ENCODE measurements around the gene ANKRD40CL.
A peak's percentile ranks its signal among the peaks of the same experiment; 100 is the strongest.

Gene ANKRD40CL

GRCh38 chr17:50785946-50786570 lies 18.7 kb upstream of the ANKRD40CL start:
- DNase-seq, result peak; percentile 96

- no peak for DNase-seq
Observed at GRCh38 chr17:50785126-50785525, 17.8 kb upstream of the ANKRD40CL start.

- no peak for DNase-seq
Observed at GRCh38 chr17:50783905-50784304, 16.6 kb upstream of the ANKRD40CL start.

GRCh38 chr17:50783193-50783660 lies 15.9 kb upstream of the ANKRD40CL start:
- peak; percentile 93 for DNase-seq

GRCh38 chr17:50781167-50781566 lies 13.8 kb upstream of the ANKRD40CL start:
- no peak for DNase-seq

GRCh38 chr17:50779747-50780353 lies 12.5 kb upstream of the ANKRD40CL start:
- no peak for DNase-seq

GRCh38 chr17:50778988-50779387 lies 11.7 kb upstream of the ANKRD40CL start:
- no peak for DNase-seq

- no peak for DNase-seq
Observed at GRCh38 chr17:50778471-50778870, 11.2 kb upstream of the ANKRD40CL start.

GRCh38 chr17:50775926-50776325 lies 8.6 kb upstream of the ANKRD40CL start:
- no peak for DNase-seq

- DNase-seq, result no peak
Observed at GRCh38 chr17:50774225-50774803, 7.0 kb upstream of the ANKRD40CL start.

- no peak for DNase-seq
Observed at GRCh38 chr17:50771991-50772785, 4.9 kb upstream of the ANKRD40CL start.

- no peak for DNase-seq
Observed at GRCh38 chr17:50770346-50770745, 3.0 kb upstream of the ANKRD40CL start.

- DNase-seq, result no peak
Observed at GRCh38 chr17:50769884-50770283, 2.6 kb upstream of the ANKRD40CL start.

- no peak for DNase-seq
Observed at GRCh38 chr17:50768346-50768761, 1.0 kb upstream of the ANKRD40CL start.

- no peak for DNase-seq
Observed at GRCh38 chr17:50767030-50767429, 288 bp downstream of the ANKRD40CL start.

GRCh38 chr17:50766222-50767023 lies 895 bp downstream of the ANKRD40CL start:
- DNase-seq, result no peak

- no peak for DNase-seq
Observed at GRCh38 chr17:50765454-50766221, 1.7 kb downstream of the ANKRD40CL start.

GRCh38 chr17:50764734-50765149 lies 2.6 kb downstream of the ANKRD40CL start:
- no peak for DNase-seq

- DNase-seq, result no peak
Observed at GRCh38 chr17:50763716-50764475, 3.4 kb downstream of the ANKRD40CL start.

GRCh38 chr17:50762177-50762576 lies 5.1 kb downstream of the ANKRD40CL start:
- DNase-seq, result no peak

- DNase-seq, result no peak
Observed at GRCh38 chr17:50758989-50759544, 8.3 kb downstream of the ANKRD40CL start.
